Body of pancreas (tissue), 4 donors: Measurements from ENCODE around the gene P4HA1. TPM values are rescaled to one million over a fixed set of nuclear protein-coding genes. Genes with fewer than 3 reads are reported as not detected.
A peak's percentile ranks its signal among the peaks of the same experiment; 100 is the strongest.

Source experiments
- ATAC-seq: fragments of 150-250 bp; one replicate; pipeline ENCODE4 v1.9.1; 2016
- DNase-seq, 4 donors: peaks; one replicate each; pipeline ENCODE4 v3.0.0-alpha.2; 2019
- H3K27ac ChIP-seq, 4 donors: fragments of 200-600 bp; sonication (generic); 1 replicate in 3 of 4; 2 replicates in 1 of 4; pipeline versions ENCODE4 v1.5.1 to v1.6.1; 2016 to 2019; ENCODE audit warnings: mild to moderate bottlenecking in 1 of 4, mixed read lengths in 1 of 4, moderate library complexity in 1 of 4
- H3K27me3 ChIP-seq, 2 donors: fragments of 200-600 bp; sonication (generic); one replicate each; pipeline ENCODE4 v1.6.0; 2016; ENCODE audit warnings: mild to moderate bottlenecking in 1 of 2
- H3K36me3 ChIP-seq, 2 donors: fragments of 200-600 bp; sonication (generic); replicated peaks in 1 of 2; 2 replicates each; pipeline ENCODE4 v1.5.1; 2016; ENCODE audit warnings: low read depth in 2 of 2; ENCODE audit not compliant: insufficient read depth in 1 of 2
- H3K4me1 ChIP-seq: fragments of 200-600 bp; sonication (generic); one replicate; pipeline ENCODE4 v1.6.0; 2016
- H3K4me3 ChIP-seq, 2 donors: fragments of 200-600 bp; sonication (generic); 1 replicate in 1 of 2; 2 replicates in 1 of 2; pipeline ENCODE4 v1.5.1; 2016 to 2019
- H3K9me3 ChIP-seq, 3 donors: fragments of 200-600 bp; sonication (generic); 1 replicate in 2 of 3; 2 replicates in 1 of 3; pipeline ENCODE4 v1.5.1; 2016
- CTCF ChIP-seq, 7 experiments: fragments of 450-650 bp in 4 of 7; fragments of 200-600 bp in 3 of 7; sonication (generic) in 3 of 7; IDR thresholded peaks; one replicate each; pipeline ENCODE4 v1.5.1; 2016 to 2019; ENCODE audit warnings: antibody characterized with exemption in 7 of 7
- POLR2A ChIP-seq, 3 donors: fragments of 450-650 bp; IDR thresholded peaks; one replicate each; pipeline ENCODE4 v1.6.1; 2016; ENCODE audit warnings: antibody characterized with exemption in 3 of 3, mild to moderate bottlenecking in 2 of 3
- WGBS, 2 donors: methylation state at CpG; one replicate each; pipeline ENCODE4 v1.1.5; 2017; 5-methylcytosine and 5-hydroxymethylcytosine counted together
- intact Hi-C: fragments of 100-400 bp; cut with DNase I; formaldehyde crosslinking; loops from one replicate; pipeline ENCODE4 v1.15.1; 2023
- total RNA-seq, 2 donors: library from RNA; depleted of rRNA; stranded (reverse); fragments of >200 nt; gene quantifications; one replicate each; pipeline ENCODE4 v1.1.0, GENCODE V29; 2016

P4HA1 gene
- total RNA-seq, 2 donors from 2014 or later, result 11.9 to 21.5 TPM

GRCh38 chr10:73079779-73080541, 16.7 kb downstream of the P4HA1 start:
- H3K4me3 ChIP-seq, result no peak overlapping the region
- no peak for DNase-seq
- TF ChIP-seq POLR2A (IDR thresholded peaks at IDR 0.05) (no peak), CTCF (IDR thresholded peaks at IDR 0.05) (no peak)
- no peak overlapping the region for H3K27ac ChIP-seq
- no peaks in the 10 kb centered on the region for H3K36me3 ChIP-seq
- 46 to 56% methylated on average over 3 of the region's 3 CpGs for WGBS, 2 donors
- no peaks in the 10 kb centered on the region for H3K9me3 ChIP-seq
- intact Hi-C loops, result no loop called here
- no peak for ATAC-seq
- no peaks in the 10 kb centered on the region for H3K27me3 ChIP-seq
- peaks cover 24% of the 10 kb centered on the region for H3K4me1 ChIP-seq

GRCh38 chr10:73076360-73077183, 20.1 kb downstream of the P4HA1 start:
- TF ChIP-seq POLR2A (IDR thresholded peaks at IDR 0.05) (no peak), CTCF (IDR thresholded peaks at IDR 0.05) (no peak)
- Histone ChIP-seq H3K27ac (peak overlapping the region in 2 of 4 donors; percentile 1 to 13), H3K4me3 (no peak overlapping the region), H3K36me3 (peaks cover 0 to 3% of the 10 kb centered on the region in 2 donors), H3K27me3 (no peaks in the 10 kb centered on the region), H3K4me1 (peaks cover 9% of the 10 kb centered on the region), H3K9me3 (no peaks in the 10 kb centered on the region)
- intact Hi-C loops, result no loop called here
- WGBS, 2 donors, result 61 to 62% methylated on average over 6 of the region's 6 CpGs
- peak in 3 of 4 donors; percentile 46 to 62 (median 58) for DNase-seq
- ATAC-seq, result no peak

- WGBS, 2 donors, result 90 to 91% methylated on average over 3 of the region's 3 CpGs
- Histone ChIP-seq H3K27ac (no peak overlapping the region), H3K36me3 (peaks cover 0 to 3% of the 10 kb centered on the region in 2 donors), H3K9me3 (no peaks in the 10 kb centered on the region), H3K27me3 (no peaks in the 10 kb centered on the region), H3K4me3 (no peak overlapping the region), H3K4me1 (peaks cover 9% of the 10 kb centered on the region)
- intact Hi-C loops, result no loop called here
- no peak for ATAC-seq
- DNase-seq, result no peak
- TF ChIP-seq CTCF (IDR thresholded peaks at IDR 0.05) (no peak), POLR2A (IDR thresholded peaks at IDR 0.05) (no peak)
These were observed 20.8 kb downstream of the P4HA1 start for GRCh38 chr10:73075829-73076228.

- ATAC-seq (no peak), DNase-seq (no peak)
- no peaks in the 10 kb centered on the region for H3K9me3 ChIP-seq
- intact Hi-C loops, result no loop called here
- H3K36me3 ChIP-seq, result peaks cover 0 to 3% of the 10 kb centered on the region in 2 donors
- TF ChIP-seq POLR2A (IDR thresholded peaks at IDR 0.05), result no peak
- TF ChIP-seq CTCF (IDR thresholded peaks at IDR 0.05), result no peak
- no peak overlapping the region for H3K4me3 ChIP-seq
- H3K27ac ChIP-seq, result no peak overlapping the region
- no peaks in the 10 kb centered on the region for H3K27me3 ChIP-seq
- peaks cover 9% of the 10 kb centered on the region for H3K4me1 ChIP-seq
These were observed 23.0 kb downstream of the P4HA1 start for GRCh38 chr10:73073627-73074026.
